Left lung (tissue), 14 donors: Measurements from ENCODE around the gene MAP4. TPM values are rescaled to one million over a fixed set of nuclear protein-coding genes. Genes with fewer than 3 reads are reported as not detected.
"Not testable (repeated sequence)": the region's sequence is repeated elsewhere in the genome, so short reads cannot be mapped to it uniquely, and the experiment has no call there.

Source experiments
- ATAC-seq: fragments of 200-7000 bp; cut with Tn5 transposase; one replicate; pipeline ENCODE4 v1.9.1; 2020; ENCODE audit warnings: moderate library complexity
- DNase-seq, 4 donors: peaks; one replicate each; pipeline ENCODE4 v3.0.0-alpha.2; 2013 to 2020
- H3K27ac ChIP-seq, 2 donors: fragments of 200-600 bp; sonication (generic) in 1 of 2; one replicate each; pipeline versions ENCODE4 v1.5.0 to v1.8.0; 2020 to 2021
- H3K27me3 ChIP-seq, 2 donors: fragments of 200-600 bp; sonication (generic) in 1 of 2; one replicate each; pipeline versions ENCODE4 v1.5.0 to v1.8.0; 2020 to 2021
- H3K36me3 ChIP-seq, 2 donors: fragments of 200-600 bp; sonication (generic) in 1 of 2; one replicate each; pipeline versions ENCODE4 v1.5.0 to v1.8.0; 2020 to 2021
- H3K4me1 ChIP-seq, 2 donors: fragments of 200-600 bp; one replicate each; pipeline ENCODE4 v1.8.0; 2021
- H3K4me3 ChIP-seq, 2 donors: fragments of 200-600 bp; sonication (generic) in 1 of 2; one replicate each; pipeline versions ENCODE4 v1.5.0 to v1.8.0; 2020 to 2021; ENCODE audit warnings: mild to moderate bottlenecking in 1 of 2
- H3K9me3 ChIP-seq, 2 donors: fragments of 200-600 bp; sonication (generic) in 1 of 2; one replicate each; pipeline versions ENCODE4 v1.5.0 to v1.8.0; 2020 to 2021
- intact Hi-C, 2 donors: fragments of 100-400 bp; cut with DNase I; formaldehyde crosslinking; loops; one replicate each; pipeline versions ENCODE4 v1.11.2 to v1.14.2; 2022
- long read RNA-seq, 12 donors: library from polyadenylated mRNA in 2 of 12; unstranded in 2 of 12; transcript quantifications; one replicate each; pipeline ENCODE4 v2.0.0 and lab custom pipeline, GENCODE V29; 2019 to 2026
- polyA plus RNA-seq, 6 donors: library from polyadenylated mRNA; unstranded; fragments of 120-200 nt; gene quantifications; one replicate each; pipeline ENCODE4 v1.2.1, GENCODE V29; 2013; ENCODE audit not compliant: insufficient read length in 6 of 6
- total RNA-seq, 2 donors: library from RNA; stranded (reverse); fragmentation: NEBNext Ultra II Directional; extraction: Animal tissue kit (Norgen Biotek cat#: 25700); gene quantifications; one replicate each; pipeline ENCODE4 v1.2.1, GENCODE V29; 2021
- TF ChIP-seq, protein P1 (sequence below), 2 donors: fragments of 200-600 bp; sonication (generic) in 1 of 2; IDR thresholded peaks; one replicate each; pipeline versions ENCODE4 v1.5.0 to v1.8.0; 2021; ENCODE audit warnings: antibody characterized with exemption in 2 of 2
- donor health status: DM: no; HTN: yes; CAD: no.
- donor health status: DM: no; HTN: no; CAD: no.

MAP4 gene, protein sequence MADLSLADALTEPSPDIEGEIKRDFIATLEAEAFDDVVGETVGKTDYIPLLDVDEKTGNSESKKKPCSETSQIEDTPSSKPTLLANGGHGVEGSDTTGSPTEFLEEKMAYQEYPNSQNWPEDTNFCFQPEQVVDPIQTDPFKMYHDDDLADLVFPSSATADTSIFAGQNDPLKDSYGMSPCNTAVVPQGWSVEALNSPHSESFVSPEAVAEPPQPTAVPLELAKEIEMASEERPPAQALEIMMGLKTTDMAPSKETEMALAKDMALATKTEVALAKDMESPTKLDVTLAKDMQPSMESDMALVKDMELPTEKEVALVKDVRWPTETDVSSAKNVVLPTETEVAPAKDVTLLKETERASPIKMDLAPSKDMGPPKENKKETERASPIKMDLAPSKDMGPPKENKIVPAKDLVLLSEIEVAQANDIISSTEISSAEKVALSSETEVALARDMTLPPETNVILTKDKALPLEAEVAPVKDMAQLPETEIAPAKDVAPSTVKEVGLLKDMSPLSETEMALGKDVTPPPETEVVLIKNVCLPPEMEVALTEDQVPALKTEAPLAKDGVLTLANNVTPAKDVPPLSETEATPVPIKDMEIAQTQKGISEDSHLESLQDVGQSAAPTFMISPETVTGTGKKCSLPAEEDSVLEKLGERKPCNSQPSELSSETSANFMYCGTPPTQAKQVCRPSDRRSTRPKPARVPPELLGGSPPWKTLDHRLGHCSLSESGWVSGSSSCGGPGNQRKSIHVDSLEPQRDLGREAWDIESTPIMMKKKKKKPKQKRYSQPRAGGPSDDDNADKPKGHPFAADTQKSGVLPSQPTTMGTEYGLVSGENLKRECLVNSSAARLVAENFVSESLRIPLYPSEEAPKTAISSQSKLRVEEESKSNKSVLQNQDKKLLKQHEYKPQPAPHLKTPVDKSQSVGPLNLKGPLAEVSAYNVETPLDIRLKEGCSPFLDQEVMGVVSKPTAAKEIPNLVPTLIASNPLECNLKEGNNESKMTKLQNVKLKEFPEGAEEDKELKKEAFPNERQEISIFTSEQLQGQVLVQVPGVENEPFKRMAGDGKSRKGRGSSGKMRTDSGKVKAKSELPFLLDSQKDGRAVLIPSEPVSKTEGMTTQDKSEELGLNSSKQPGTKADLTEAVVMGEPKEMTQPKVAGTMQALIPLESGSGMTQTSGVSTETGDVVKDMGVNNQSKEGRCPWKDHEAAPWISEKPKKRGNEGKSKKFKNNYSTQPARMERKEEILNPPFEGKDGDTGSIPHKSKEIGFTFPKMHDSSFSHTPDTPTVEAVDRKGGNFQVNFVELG (N-terminal part only)
- total RNA-seq: 100 to 1,000 TPM; 202 to 216 TPM
- 100 to 1,000 TPM; 165 to 213 (median 173) TPM for polyA plus RNA-seq
- long read RNA-seq, donor 1, partial matches to known transcripts: 72 of 72 reads
- long read RNA-seq, donor 1, other reads (novel, unspliced or antisense): 0 of 72 reads
- long read RNA-seq, donor 2, partial matches to known transcripts: 102 of 108 reads
- long read RNA-seq, donor 2, other reads (novel, unspliced or antisense): 5 of 108 reads
- long read RNA-seq, donor 3, full-length matches to known transcripts: 3 of 27 reads
- long read RNA-seq, donor 3, partial matches to known transcripts: 24 of 27 reads
- long read RNA-seq, donor 3, other reads (novel, unspliced or antisense): 0 of 27 reads
- long read RNA-seq, donor 4, partial matches to known transcripts: 52 of 85 reads
- long read RNA-seq, donor 4, other reads (novel, unspliced or antisense): 32 of 85 reads
- long read RNA-seq, donor 5, full-length matches to known transcripts: 2 of 28 reads
- long read RNA-seq, donor 5, partial matches to known transcripts: 26 of 28 reads
- long read RNA-seq, donor 5, other reads (novel, unspliced or antisense): 0 of 28 reads
- long read RNA-seq, donor 6, full-length matches to known transcripts: 3 of 24 reads
- long read RNA-seq, donor 6, partial matches to known transcripts: 21 of 24 reads
- long read RNA-seq, donor 6, other reads (novel, unspliced or antisense): 0 of 24 reads
- long read RNA-seq, donor 7: 0 reads
- long read RNA-seq, donor 8, full-length matches to known transcripts: 1 of 44 reads
- long read RNA-seq, donor 8, partial matches to known transcripts: 43 of 44 reads
- long read RNA-seq, donor 8, other reads (novel, unspliced or antisense): 0 of 44 reads
- long read RNA-seq, donor 9: 0 reads
- long read RNA-seq, donor 10, partial matches to known transcripts: 19 of 43 reads
- long read RNA-seq, donor 10, other reads (novel, unspliced or antisense): 24 of 43 reads
- long read RNA-seq, donor 11, transcript MAP4-210 (4 exons, 2,743 nt): major isoform, 33 of 71 reads
- long read RNA-seq, donor 11, partial matches to known transcripts: 36 of 71 reads
- long read RNA-seq, donor 11, other reads (novel, unspliced or antisense): 0 of 71 reads
- long read RNA-seq, donor 12, partial matches to known transcripts: 22 of 23 reads
- long read RNA-seq, donor 12, other reads (novel, unspliced or antisense): 0 of 23 reads

DNA sequence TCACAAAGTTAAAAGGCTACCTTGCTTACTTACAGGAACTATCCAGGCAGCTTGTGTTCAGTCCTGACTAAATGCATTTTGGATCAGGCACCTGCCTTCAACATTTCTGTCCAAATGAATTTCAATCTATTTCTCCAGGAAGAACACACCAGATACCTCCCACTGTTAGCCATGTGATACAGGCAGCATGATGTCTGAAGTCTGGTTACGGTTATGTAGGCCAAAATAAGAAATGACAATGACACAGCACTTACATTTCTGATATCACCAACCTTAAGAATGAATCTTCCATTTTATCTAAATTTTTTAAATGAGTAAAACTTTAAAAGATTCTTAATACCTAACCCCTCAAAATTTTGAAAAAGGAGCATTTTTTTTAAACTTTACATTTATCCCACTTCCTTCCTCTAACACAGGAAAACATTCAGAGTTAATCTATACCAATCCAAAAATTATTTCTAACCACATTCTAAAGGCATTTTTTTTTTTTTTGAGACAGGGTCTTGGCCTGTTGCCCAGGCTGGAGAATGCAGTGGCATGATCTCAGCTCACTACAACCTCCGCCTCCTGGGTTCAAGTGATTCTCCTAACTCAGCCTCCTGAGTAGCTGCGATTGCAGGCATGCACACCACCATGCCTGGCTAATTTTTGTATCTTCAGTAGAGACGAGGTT, at the start of gene MAP4:
TSS of gene MAP4 (minus strand) at position 116 of the 673 bp plus-strand sequence. CDS start 17,556 bp downstream, outside the sequence.
- DNase-seq (no peak), ATAC-seq (no peak)
- Histone ChIP-seq H3K36me3 (no peaks in the 10 kb centered on the region), H3K4me3 (no peak within 1 kb of the TSS), H3K27me3 (no peaks in the 10 kb centered on the region), H3K4me1 (peaks cover 27 to 57% of the 10 kb centered on the region in 2 donors), H3K27ac (no peak within 1 kb of the TSS), H3K9me3 (no peaks in the 10 kb centered on the region)
- TF ChIP-seq, protein P1, sequence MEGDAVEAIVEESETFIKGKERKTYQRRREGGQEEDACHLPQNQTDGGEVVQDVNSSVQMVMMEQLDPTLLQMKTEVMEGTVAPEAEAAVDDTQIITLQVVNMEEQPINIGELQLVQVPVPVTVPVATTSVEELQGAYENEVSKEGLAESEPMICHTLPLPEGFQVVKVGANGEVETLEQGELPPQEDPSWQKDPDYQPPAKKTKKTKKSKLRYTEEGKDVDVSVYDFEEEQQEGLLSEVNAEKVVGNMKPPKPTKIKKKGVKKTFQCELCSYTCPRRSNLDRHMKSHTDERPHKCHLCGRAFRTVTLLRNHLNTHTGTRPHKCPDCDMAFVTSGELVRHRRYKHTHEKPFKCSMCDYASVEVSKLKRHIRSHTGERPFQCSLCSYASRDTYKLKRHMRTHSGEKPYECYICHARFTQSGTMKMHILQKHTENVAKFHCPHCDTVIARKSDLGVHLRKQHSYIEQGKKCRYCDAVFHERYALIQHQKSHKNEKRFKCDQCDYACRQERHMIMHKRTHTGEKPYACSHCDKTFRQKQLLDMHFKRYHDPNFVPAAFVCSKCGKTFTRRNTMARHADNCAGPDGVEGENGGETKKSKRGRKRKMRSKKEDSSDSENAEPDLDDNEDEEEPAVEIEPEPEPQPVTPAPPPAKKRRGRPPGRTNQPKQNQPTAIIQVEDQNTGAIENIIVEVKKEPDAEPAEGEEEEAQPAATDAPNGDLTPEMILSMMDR (IDR thresholded peaks at IDR 0.05): no peak
- intact Hi-C loops: no loop called here

DNA sequence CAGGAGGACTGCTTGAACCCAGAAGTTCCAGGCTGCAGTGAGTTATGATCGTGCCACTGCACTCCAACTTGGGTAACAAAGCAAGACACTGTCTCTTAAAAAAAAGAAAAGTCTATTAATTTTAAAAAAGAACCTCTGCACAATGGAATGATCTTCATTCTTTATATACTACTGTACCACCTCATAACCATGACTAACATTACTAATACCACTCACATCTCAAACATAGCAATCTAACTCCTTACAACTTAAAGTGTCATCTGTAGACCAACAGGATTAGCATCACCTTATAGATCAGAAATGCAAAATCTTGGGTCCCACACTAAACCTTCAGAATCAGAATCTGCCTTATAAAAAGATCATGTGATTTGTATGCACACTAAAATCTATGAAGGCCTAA, 48.8 kb upstream of the MAP4 start:
- Histone ChIP-seq H3K9me3 (no peaks in the 10 kb centered on the region), H3K27me3 (no peaks in the 10 kb centered on the region), H3K36me3 (no peaks in the 10 kb centered on the region), H3K4me3 (no peak overlapping the region), H3K4me1 (peaks cover 0 to 11% of the 10 kb centered on the region in 2 donors), H3K27ac (no peak overlapping the region)
- intact Hi-C loops: no loop called here
- DNase-seq: no peak
- TF ChIP-seq, protein P1 (IDR thresholded peaks at IDR 0.05): no peak
- no peak for ATAC-seq

DNA sequence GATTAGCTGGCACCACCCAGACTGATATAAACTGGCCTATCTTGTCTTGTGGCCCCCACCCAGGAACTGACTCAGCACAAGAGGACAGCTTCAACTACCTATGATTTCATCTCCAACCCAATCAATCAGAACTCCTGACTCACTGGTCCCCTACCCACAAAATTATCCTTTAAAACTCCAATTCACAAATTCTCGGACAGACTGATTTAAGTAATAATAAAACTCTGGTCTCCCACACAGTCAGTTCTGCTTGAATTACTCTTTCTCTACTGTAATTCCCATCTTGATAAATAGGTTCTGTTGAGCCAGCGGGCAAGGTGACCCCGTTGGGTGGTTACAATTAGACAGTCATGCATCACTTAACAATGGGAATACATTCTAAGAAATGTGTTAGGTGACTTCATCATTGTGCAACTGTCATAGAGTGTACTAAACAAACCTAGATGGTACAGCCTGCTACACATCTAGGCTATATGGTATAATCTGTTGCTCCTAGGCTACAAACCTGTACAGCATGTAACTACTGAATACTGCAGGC, 48.1 kb upstream of the MAP4 start:
- Histone ChIP-seq H3K27me3 (no peaks in the 10 kb centered on the region), H3K4me1 (peaks cover 0 to 13% of the 10 kb centered on the region in 2 donors), H3K27ac (peak overlapping the region in 1 of 2 donors; percentile 28), H3K9me3 (no peaks in the 10 kb centered on the region), H3K36me3 (no peaks in the 10 kb centered on the region), H3K4me3 (no peak overlapping the region)
- no peak for DNase-seq
- intact Hi-C loops: no loop called here
- ATAC-seq: no peak
- TF ChIP-seq, protein P1 (IDR thresholded peaks at IDR 0.05): no peak

DNA sequence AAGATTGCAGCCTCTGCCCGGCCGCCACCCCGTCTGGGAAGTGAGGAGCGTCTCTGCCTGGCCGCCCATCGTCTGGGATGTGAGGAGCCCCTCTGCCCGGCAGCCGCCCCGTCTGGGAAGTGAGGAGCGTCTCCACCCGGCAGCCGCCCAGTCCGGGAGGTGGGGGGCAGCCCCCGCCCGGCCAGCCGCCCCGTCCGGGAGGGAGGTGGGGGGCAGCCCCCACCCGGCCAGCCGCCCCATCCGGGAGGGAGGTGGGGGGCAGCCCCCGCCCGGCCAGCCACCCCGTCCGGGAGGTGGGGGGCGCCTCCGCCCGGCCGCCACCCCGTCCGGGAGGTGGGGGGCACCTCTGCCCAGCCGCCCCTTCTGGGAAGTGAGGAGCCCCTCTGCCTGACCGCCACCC, 45.4 kb upstream of the MAP4 start:
- H3K27ac ChIP-seq, ATAC-seq, H3K4me3 ChIP-seq, H3K27me3 ChIP-seq, DNase-seq, H3K9me3 ChIP-seq, H3K36me3 ChIP-seq, intact Hi-C loops: not testable (repeated sequence)
- peaks cover 7 to 22% of the 10 kb centered on the region in 2 donors for H3K4me1 ChIP-seq
